ENCODE data around the gene PLEKHM3. TPM values are rescaled to one million over a fixed set of nuclear protein-coding genes. Genes with fewer than 3 reads are reported as not detected.
"Not testable (repeated sequence)": the region's sequence is repeated elsewhere in the genome, so short reads cannot be mapped to it uniquely, and the experiment has no call there.

The PLEKHM3 gene
- total RNA-seq, 2 donors from 2014 or later = 20.5 to 21.8 TPM

GRCh38 chr2:207919164-207919919, 106.0 kb downstream of the PLEKHM3 start:
- ATAC-seq (ENCODE audit: insufficient number of reproducible peaks, low FRiP score, low read depth) = no peak
- H3K4me3 ChIP-seq = no peak overlapping the region

GRCh38 chr2:207914716-207915115, 110.6 kb downstream of the PLEKHM3 start:
- H3K4me1 ChIP-seq (ENCODE audit: control insufficient read depth in 1 of 2, low read depth in 2 of 2) = no peaks in the 10 kb centered on the region
- H3K4me3 ChIP-seq = no peak overlapping the region
- TF ChIP-seq CTCF (IDR thresholded peaks at IDR 0.05) = no peak
- no peak overlapping the region for H3K27ac ChIP-seq
- no peaks in the 10 kb centered on the region for H3K36me3 ChIP-seq
- no peaks in the 10 kb centered on the region for H3K9me3 ChIP-seq
- DNase-seq (ENCODE audit: low spot score) (no peak), ATAC-seq (ENCODE audit: insufficient number of reproducible peaks, low FRiP score, low read depth) (no peak)
- H3K27me3 ChIP-seq (replicated peaks; ENCODE audit: insufficient read depth) = no peaks in the 10 kb centered on the region

More at GRCh38 chr2:207919164-207919919, 106.0 kb downstream of the PLEKHM3 start:
- no peak for DNase-seq (ENCODE audit: low spot score)
- H3K4me1 ChIP-seq (ENCODE audit: control insufficient read depth in 1 of 2, low read depth in 2 of 2) = no peaks in the 10 kb centered on the region
- no peak for TF ChIP-seq CTCF (IDR thresholded peaks at IDR 0.05)
- H3K27me3 ChIP-seq (replicated peaks; ENCODE audit: insufficient read depth) = no peaks in the 10 kb centered on the region
- H3K27ac ChIP-seq = no peak overlapping the region
- H3K36me3 ChIP-seq = peaks cover 3% of the 10 kb centered on the region
- no peaks in the 10 kb centered on the region for H3K9me3 ChIP-seq

GRCh38 chr2:207913772-207914358, 111.5 kb downstream of the PLEKHM3 start:
- Histone ChIP-seq H3K27me3 (replicated peaks; ENCODE audit: insufficient read depth) (no peaks in the 10 kb centered on the region), H3K9me3 (no peaks in the 10 kb centered on the region), H3K4me1 (ENCODE audit: control insufficient read depth in 1 of 2, low read depth in 2 of 2) (no peaks in the 10 kb centered on the region), H3K27ac (no peak overlapping the region), H3K4me3 (no peak overlapping the region), H3K36me3 (no peaks in the 10 kb centered on the region)
- no peak for ATAC-seq (ENCODE audit: insufficient number of reproducible peaks, low FRiP score, low read depth)
- TF ChIP-seq CTCF (IDR thresholded peaks at IDR 0.05) = no peak
- no peak for DNase-seq (ENCODE audit: low spot score)

- no peaks in the 10 kb centered on the region for H3K27me3 ChIP-seq (replicated peaks; ENCODE audit: insufficient read depth)
- no peak overlapping the region for H3K27ac ChIP-seq
- TF ChIP-seq CTCF (IDR thresholded peaks at IDR 0.05) = no peak
- ATAC-seq (ENCODE audit: insufficient number of reproducible peaks, low FRiP score, low read depth) (no peak), DNase-seq (ENCODE audit: low spot score) (no peak)
- no peaks in the 10 kb centered on the region for H3K36me3 ChIP-seq
- H3K9me3 ChIP-seq = no peaks in the 10 kb centered on the region
- H3K4me1 ChIP-seq (ENCODE audit: control insufficient read depth in 1 of 2, low read depth in 2 of 2) = no peaks in the 10 kb centered on the region
- H3K4me3 ChIP-seq = no peak overlapping the region
These were observed 113.5 kb downstream of the PLEKHM3 start for GRCh38 chr2:207911856-207912255.

- ATAC-seq (ENCODE audit: insufficient number of reproducible peaks, low FRiP score, low read depth) = no peak
- Histone ChIP-seq H3K9me3 (no peaks in the 10 kb centered on the region), H3K27ac (no peak overlapping the region), H3K4me1 (ENCODE audit: control insufficient read depth in 1 of 2, low read depth in 2 of 2) (no peaks in the 10 kb centered on the region), H3K27me3 (replicated peaks; ENCODE audit: insufficient read depth) (no peaks in the 10 kb centered on the region), H3K4me3 (no peak overlapping the region), H3K36me3 (no peaks in the 10 kb centered on the region)
- DNase-seq (ENCODE audit: low spot score) = no peak
- no peak for TF ChIP-seq CTCF (IDR thresholded peaks at IDR 0.05)
These were observed 114.1 kb downstream of the PLEKHM3 start for GRCh38 chr2:207911215-207911614.

- ATAC-seq (ENCODE audit: insufficient number of reproducible peaks, low FRiP score, low read depth) = not testable (repeated sequence)
These were observed 118.8 kb downstream of the PLEKHM3 start for GRCh38 chr2:207906495-207906894.

More at GRCh38 chr2:207906495-207906894, 118.8 kb downstream of the PLEKHM3 start:
- not testable (repeated sequence) for DNase-seq (ENCODE audit: low spot score); H3K4me3 ChIP-seq; H3K36me3 ChIP-seq; H3K9me3 ChIP-seq; H3K27me3 ChIP-seq (replicated peaks; ENCODE audit: insufficient read depth); H3K4me1 ChIP-seq (ENCODE audit: control insufficient read depth in 1 of 2, low read depth in 2 of 2); H3K27ac ChIP-seq
